Limb (tissue), 2 donors: ENCODE results near the gene CAMTA2.

Source experiments
- DNase-seq, 2 donors: peaks; one replicate each; pipeline ENCODE4 v3.0.0-alpha.2; 2016; ENCODE audit errors: extremely low spot score in 2 of 2

CAMTA2 gene

DNA sequence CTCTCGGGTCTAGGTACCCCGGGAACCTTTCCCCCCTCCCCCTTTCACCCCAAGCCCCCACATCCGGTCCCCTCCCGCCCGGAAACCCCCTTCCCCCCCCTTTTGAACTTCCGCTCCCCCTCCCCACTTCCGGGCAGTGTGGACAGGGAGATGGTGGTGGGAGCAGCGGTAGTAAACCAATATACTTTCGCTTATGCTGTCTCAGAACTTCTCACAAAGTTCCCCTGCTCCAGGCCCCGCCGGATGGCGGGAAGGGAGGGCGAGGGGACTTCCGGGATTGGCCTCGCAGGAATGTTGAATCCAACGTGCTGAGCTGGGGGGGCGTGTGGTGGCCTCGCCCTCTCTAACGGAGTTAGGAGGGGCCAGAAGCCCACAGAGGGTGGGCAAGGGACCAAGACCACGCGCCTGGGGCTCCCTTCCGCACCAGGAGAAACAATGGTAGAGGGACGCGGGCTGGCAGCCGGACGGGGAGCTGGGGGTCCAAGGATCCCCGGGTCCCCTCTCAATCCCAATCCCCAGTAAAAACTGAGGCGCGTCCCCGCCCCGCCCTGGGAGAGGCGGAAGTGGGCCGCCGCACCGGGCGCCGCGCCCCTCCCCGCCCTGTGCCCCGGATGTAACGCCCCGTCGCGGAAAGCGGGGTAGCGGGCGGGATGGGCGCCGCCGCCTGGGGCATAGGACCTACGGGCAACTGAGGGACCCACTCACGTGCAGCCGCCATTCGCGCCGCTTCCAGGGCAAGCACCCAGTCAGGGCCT is 39.9 kb downstream of the CAMTA2 start:
- peak; percentile 64 to 81 for DNase-seq

DNA sequence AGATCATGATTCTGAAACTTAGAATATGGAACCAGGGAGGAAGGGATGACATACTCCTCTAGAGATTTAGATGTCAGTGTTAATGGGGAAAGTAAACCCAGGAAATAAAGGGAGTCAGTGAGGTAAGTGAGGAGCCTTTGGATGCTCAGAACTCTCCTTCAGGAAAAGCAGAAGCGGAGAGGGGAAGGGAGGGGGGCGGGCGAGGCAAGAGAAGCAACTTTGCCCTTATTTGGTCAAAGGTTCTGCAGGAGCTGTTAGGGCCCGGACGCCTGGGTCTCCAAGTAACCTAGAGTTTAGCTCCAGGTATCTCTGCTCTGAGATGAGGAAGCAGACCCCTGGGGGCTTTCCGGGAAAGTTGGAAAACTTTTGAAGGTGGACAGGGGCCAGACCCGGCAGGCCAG is 40.5 kb downstream of the CAMTA2 start:
- DNase-seq: no peak

DNA sequence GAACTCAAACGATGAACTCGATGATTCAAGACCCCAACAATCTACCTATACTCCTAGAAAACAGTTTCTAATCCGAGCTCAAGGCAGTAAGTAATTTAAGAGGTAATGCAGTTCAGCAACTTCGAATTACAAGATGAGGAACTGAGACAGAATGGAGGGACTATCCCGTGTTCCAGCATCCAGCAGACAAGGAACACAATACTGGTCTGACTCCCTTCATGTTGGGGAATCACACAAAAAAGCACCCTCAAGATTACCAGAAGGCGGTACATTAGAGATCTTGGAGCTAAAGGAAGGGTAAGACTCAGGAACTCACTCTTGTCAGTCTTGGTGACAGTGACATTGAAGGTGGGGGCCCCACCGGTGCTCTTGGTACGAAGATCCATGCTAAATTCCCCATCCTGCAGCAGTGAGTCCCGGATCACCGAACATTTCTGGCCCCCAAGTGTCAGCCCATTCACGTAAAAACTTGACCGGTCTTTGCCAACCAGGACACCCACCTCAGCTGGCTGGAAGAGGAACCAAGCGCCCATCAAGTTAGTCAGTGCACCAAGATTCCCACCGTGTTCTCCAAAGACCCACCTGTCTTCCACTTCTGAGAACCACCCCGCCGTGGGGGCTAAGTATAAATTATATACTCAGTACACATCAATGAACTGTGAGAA is 41.0 kb downstream of the CAMTA2 start:
- no peak for DNase-seq

DNA sequence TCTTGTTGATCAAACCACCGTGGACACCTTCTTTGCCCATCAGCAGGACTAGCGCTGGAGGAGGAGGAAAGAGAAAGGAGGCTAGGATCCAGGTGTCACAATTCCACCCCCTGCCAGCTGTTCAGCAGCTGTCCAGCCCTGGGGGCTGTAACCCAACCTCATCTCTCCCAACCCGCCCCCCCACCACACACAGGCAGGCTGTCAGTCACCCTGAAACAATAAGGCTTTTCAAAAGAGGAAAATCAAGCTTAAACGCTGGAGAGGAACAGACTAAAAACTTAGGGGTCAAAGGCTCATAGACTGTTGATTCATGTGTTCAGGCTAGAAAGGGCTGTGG is 41.6 kb downstream of the CAMTA2 start:
- no peak for DNase-seq

DNA sequence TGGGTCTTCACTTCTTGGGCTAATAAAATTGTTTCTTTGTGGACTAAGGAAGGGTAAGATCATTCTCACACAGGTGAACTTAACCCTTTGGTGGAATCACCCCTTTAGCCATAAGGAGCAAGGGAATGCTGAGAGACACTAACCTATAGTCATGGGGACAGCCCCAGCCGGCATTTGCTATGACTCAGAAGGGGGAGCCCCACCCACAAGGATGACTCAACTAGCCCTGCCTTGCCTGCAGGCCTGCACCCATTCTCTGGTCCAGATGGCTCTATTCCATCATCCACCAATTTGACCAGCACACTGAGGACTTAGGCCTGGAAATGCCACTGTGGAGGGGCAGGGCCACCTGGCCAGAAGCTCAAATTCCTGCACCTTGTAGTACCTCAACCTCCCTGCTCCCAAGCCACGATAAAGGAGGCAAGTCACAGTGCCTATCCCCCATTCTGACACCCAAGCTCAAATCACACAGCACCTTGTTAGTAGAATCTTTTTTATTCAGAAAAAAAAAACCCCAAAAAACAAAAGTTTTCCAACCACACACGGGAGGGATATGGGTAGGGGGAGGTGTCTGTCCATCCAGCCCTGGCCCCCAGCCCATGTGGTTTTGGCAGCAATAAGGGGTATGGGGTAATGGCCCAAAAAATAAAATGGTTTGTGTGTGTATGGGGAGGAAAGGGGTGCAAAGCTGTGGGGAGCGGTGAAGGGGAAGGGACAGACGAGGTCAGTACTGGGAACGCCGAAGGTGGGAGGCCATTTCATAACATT is 42.1 kb downstream of the CAMTA2 start:
- no peak for DNase-seq

DNA sequence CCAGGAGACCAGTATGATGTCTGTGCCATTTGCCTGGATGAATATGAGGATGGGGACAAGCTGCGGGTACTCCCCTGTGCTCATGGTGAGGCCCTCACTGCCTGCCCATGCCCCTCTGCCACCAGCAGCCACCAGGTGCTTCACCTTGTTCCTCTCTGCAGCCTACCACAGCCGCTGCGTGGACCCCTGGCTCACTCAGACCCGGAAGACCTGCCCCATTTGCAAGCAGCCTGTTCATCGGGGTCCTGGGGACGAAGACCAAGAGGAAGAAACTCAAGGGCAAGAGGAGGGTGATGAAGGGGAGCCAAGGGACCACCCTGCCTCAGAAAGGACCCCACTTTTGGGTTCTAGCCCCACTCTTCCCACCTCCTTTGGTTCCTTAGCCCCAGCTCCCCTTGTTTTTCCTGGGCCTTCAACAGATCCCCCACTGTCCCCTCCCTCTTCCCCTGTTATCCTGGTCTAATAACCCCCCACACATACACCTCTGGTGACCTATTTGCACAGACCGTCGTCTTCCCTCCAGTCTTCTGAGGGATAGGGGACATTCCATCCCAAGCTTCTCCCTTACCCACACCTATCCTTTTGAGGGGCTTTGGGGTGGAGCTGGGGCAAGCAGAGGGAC is 42.8 kb downstream of the CAMTA2 start:
- no peak for DNase-seq

DNA sequence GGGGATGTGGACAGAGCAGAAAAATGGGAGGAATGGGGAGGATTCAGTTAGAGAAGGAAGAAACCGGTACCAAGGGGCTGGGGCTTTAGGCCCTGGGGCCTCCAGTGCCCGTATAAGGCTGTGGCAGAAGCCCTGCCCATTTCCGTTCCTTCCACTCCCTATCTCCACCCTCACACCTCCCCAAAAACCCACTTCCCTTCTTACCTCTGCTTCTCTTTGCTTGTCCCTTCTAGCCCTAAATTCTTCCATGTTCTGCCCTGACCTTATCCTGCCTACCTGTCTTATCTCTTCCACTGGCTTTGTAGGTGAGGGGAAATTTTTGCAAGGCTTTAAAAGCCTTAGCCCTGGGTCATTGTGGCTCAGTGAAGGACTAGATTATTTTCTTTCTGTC is 43.3 kb downstream of the CAMTA2 start:
- DNase-seq: no peak

DNA sequence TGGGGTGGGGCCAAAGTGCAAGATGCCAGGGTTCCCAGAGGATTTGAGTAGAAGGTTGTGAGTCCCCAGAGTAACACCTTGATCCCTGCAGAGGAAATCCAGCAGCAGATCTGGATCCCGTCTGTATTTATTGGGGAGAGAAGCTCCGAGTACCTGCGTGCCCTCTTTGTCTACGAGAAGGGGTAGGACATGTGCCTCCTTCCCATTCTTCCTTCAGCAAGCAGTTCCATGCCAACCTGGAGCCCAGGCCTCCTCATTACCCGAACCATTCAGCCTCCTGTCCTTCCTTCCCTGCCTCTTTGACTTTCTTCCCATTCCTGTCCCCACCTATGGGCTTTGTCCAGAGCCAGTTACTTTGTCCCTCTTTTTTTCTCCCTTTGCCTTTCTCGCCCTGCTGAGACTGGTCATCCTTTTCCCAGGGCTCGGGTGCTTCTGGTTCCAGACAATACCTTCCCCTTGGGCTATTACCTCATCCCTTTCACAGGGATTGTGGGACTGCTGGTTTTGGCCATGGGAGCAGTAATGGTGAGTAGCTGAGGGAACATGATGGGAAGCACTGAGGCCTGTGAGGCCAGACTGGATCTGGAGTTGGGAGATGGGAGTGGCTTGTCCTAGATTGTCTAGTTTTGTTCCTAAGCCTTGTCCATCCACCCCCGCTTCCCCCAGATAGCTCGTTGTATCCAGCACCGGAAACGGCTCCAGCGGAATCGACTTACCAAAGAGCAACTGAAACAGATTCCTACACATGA is 44.5 kb downstream of the CAMTA2 start:
- no peak for DNase-seq

DNA sequence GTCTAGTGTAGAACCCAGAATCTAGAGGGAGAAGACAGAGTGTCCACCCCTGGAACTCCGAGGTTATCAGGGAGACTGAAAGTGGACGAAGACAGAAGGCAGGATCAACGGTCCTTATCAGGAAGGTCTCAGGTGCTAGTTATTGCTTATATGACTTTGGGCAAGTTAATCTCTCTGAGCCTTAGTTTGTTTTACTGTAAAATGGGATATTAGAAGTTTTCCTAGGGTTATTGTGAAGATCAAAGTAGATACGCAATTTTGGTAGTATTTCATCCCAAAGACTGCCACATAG is 46.2 kb downstream of the CAMTA2 start:
- no peak for DNase-seq

DNA sequence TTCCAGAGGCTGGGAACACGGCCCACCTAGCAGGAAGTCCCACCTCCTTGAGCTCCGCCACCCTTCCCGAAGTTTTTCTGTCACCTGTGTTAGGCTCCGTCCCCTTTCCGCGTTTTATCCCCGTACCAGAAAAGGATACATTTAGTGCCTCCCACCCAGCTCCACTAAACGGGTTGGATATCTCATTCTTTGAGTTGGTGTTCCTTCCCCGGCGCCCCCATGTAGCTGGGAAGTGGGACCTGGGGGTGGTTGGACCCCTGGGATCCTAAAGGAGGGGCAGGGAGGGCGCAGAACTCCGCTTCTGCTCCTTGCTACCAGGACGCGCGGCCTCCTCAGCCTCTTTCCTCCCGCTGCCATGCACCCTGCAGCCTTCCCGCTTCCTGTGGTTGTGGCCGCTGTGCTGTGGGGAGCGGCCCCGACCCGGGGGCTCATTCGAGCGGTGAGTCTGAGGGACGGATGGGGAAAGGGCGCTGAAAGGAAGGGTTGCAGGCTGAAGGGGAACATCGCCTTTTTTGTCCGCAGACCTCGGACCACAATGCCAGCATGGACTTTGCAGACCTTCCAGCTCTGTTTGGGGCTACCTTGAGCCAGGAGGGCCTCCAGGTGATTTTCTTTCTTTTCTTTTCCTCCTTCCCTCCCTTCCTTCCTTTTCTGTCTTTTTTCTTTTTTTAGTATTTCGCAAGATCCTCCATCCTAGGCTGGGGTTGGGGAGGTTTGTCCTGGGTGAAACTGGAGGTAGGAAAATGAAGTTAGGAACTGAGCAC is 46.7 kb downstream of the CAMTA2 start:
- DNase-seq: no peak

DNA sequence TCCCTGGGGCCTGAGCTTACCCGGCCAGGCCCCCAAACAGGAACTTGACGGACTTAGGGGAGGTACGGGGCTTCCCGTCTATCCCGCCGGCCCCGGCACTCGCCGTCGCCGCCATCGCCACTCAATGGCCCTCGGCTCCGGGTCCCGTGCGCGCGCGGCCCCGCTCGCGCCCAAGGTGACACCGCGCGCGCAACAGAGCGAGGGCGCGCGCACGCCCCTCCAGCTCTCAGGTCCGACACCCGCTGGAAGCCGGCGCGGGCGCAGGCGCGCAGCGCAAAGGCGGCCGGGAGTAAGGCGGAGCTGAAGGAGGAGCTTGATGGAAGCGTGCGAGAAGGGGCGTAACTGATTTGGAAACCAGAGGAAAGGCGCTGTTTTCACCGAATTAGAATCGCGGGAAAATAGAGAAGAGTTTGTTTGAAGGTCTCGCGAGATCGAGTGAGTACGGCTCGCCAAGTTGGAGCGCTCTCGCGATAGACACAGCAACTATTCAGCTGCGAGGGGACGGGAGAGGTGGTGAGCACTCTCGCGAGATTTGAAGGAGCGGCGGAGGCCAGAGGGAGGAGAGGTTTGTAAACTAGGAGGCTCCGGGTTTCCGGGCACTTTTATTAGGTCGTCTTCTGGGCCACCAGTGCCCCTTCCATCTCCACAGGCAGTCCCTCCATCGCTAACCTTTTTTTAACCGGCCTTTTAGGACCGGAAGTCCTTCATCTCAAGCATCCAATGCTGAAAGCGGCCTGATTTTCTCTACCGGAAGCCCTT is 47.5 kb downstream of the CAMTA2 start, which contains the start of the genes RNF167 and SLC25A11:
RNF167 (plus strand) TSS at position 473 of the 759 bp plus-strand sequence. CDS start 642 bp downstream, outside the sequence.
SLC25A11 (minus strand) TSS at position 251 of the 759 bp plus-strand sequence; CDS start at position 115, 136 bp downstream.
- peak; percentile 95 to 100 for DNase-seq

DNA sequence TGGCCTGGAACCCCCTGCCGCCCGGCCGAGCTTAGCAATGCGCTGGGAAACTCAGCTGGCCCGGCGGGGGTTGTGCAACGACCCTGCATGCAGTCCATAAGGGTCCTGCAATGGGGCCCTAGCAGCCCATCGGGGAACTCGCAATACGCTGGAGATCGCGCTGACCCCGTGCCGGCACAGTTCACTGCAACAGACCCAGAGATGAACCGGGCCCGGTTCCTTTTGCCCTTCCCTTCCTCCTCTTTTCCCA is 48.0 kb downstream of the CAMTA2 start:
- no peak for DNase-seq

DNA sequence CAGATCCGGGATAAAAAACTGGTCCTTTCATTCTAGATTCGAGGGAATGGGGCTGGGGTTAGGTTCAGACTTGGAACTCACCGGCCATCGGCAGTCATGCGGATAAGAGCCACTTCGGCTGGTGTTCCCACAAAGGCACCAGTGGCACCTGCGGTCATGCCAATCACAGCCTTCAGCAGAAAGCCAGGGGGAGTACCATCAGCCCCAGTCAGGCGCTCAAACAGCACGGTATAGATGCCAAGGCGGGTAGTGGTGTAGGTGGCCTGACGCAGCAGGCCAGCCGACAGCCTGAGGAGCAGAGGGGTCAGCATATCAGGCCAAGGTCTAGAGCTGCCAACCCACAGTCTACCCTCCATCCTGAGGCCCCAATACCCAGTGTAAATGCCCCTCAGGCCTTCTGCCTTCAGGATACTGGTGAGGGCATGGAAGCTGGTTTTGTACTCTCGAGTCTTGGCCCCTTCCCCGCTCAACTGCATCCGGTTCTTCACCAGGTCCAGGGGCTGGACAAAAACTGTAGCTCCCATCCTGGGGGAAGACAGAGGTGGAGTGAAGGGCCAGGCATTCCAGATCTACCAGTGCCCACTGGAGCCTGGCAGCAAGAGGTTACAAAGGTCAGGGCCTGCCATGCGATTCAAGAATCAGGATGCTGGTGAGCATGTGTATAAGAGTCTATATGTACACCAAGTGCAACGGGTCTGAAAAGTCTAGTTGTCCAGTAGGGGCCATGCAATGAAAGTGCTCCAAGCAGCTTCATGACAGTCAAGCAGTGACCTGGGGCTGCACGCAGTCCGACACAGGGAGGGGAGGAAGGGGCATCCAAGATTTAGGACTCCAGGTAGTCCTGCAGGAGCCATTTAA is 48.6 kb downstream of the CAMTA2 start:
- no peak for DNase-seq

DNA sequence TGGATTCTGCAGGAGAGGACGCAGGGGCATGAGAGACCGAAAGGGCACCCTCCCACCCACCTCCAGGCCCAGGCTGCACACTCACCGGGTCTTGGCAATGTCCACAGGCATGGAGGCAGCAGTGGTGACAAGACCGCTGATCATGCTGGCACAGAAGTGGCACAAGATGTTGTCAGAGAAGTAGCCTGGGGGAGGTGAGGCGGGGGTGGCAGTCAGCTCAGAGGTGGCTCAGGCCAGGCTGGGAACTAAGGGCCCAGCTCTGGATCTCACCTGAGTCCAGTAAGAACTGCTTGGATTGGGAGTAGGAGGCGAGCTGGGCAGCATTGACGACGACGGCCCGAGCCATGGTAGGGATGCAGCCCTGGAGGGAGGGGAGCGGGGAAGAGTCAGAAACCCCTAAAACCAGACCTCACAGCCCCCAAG is 49.4 kb downstream of the CAMTA2 start:
- no peak for DNase-seq

DNA sequence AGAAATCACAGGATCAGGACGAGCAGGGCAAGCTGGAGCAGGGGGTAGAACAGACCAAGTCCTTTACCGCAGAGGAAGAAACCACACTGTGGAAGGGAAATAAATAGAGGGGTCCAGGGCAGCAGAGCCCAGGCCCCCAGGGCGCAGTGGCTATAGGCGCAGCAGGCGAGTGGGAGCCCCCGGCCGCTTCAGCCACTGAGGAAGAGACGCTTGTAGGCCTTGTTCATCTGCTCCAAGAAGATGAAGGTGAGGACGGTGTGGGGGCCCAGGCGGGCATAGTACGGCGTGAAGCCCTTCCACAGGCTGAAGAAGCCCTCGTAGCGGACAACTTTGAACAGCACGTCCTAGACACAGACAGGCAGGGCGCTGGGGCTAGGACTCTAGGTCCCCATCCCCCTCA is 49.9 kb downstream of the CAMTA2 start:
- no peak for DNase-seq

DNA sequence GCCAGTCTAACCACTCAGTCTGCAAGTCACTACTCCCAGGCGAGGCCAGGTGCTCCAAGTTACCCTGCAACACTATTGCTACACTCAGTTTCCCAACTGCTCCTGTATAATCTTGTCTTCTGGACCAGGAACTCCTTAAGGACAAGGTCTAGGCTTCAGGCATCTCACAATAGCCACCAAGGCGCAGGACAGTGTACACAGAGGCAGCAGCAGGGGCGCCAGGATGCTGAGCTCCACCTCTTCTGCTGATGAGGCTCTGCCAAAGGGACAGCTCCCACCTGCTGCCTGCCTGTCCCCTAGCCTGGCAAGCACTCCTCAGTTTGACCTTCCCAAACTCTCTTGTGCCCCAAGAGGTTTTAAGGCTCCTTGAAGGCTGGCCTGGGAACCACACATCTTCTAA is 51.0 kb downstream of the CAMTA2 start:
- DNase-seq: no peak

DNA sequence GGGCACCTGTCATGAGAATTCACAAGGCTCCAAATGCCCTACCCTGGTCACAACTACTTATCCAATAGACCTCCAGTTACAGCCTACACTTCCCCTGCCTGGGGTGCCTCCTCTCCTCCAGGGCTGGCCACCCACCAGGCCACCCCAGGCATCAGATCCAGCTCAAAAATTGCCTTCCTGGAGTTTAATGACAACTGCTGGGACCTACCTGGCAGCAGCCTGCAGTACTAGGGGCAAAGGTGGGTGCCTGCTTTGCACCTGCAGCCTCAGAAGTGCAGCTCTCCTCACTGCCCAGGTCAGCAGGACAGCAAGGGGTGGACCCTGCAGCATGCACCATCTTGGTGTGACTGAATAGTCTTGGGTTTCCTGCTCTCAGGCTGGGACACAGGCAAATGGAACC is 51.8 kb downstream of the CAMTA2 start:
- DNase-seq: no peak

DNA sequence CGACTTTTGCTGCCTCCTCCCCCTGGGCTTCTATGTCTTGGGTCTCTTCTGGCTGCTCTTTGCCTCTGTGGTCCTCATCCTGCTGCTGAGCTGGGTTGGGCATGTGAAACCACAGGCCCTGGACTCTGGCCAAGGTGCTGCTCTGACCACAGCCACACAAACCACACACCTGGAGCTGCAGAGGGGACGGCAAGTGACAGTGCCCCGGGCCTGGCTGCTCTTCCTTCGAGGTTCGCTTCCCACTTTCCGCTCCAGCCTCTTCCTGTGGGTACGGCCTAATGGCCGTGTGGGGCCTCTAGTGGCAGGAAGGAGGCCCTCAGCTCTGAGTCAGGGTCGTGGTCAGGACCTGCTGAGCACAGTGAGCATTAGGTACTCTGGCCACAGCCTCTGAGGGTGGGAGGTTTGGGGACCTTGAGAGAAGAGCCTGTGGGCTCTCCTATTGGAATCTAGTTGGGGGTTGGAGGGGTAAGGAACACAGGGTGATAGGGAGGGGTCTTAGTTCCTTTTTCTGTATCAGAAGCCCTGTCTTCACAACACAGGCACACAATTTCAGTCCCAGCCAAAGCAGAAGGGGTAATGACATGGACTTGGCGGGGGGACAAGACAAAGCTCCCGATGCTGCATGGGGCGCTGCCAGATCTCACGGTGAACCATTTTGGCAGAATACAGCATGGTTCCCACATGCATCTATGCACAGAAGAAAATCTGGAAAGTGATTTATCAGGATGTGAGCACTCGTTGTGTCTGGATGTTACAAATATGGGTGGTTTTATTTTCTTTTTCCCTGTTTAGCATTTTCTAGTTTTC is 53.1 kb downstream of the CAMTA2 start:
- DNase-seq: no peak
